Measurements from ENCODE around the gene ATXN7. TPM values are rescaled to one million over a fixed set of nuclear protein-coding genes. Genes with fewer than 3 reads are reported as not detected.
A peak's percentile ranks its signal among the peaks of the same experiment; 100 is the strongest.

The ATXN7 gene
- total RNA-seq, 4 donors from 2014 or later: 48.5 to 80.3 (median 75.2) TPM

GRCh38 chr3:63900010-63900409 lies 36.3 kb downstream of the ATXN7 start:
- Histone ChIP-seq H3K4me3 (no peak overlapping the region), H3K27me3 (no peaks in the 10 kb centered on the region), H3K36me3 (peaks cover 0 to 6% (median 0%) of the 10 kb centered on the region in 3 donors), H3K27ac (peak overlapping the region in 1 of 4 donors; percentile 48), H3K4me1 (peaks cover 0 to 10% (median 0%) of the 10 kb centered on the region in 4 donors), H3K9me3 (no peaks in the 10 kb centered on the region)
- DNase-seq: no peak
- TF ChIP-seq CTCF (IDR thresholded peaks at IDR 0.05) (no peak), POLR2A (IDR thresholded peaks at IDR 0.05) (no peak)

- peaks cover 0 to 6% (median 0%) of the 10 kb centered on the region in 3 donors for H3K36me3 ChIP-seq
- H3K4me3 ChIP-seq: no peak overlapping the region
- no peak for DNase-seq
- H3K9me3 ChIP-seq: no peaks in the 10 kb centered on the region
- peak overlapping the region in 1 of 4 donors; percentile 48 for H3K27ac ChIP-seq
- no peaks in the 10 kb centered on the region for H3K27me3 ChIP-seq
- peaks cover 0 to 10% (median 0%) of the 10 kb centered on the region in 4 donors for H3K4me1 ChIP-seq
- TF ChIP-seq POLR2A (IDR thresholded peaks at IDR 0.05) (no peak), CTCF (IDR thresholded peaks at IDR 0.05) (no peak)
These were observed 36.8 kb downstream of the ATXN7 start for GRCh38 chr3:63900459-63900858.

DNA sequence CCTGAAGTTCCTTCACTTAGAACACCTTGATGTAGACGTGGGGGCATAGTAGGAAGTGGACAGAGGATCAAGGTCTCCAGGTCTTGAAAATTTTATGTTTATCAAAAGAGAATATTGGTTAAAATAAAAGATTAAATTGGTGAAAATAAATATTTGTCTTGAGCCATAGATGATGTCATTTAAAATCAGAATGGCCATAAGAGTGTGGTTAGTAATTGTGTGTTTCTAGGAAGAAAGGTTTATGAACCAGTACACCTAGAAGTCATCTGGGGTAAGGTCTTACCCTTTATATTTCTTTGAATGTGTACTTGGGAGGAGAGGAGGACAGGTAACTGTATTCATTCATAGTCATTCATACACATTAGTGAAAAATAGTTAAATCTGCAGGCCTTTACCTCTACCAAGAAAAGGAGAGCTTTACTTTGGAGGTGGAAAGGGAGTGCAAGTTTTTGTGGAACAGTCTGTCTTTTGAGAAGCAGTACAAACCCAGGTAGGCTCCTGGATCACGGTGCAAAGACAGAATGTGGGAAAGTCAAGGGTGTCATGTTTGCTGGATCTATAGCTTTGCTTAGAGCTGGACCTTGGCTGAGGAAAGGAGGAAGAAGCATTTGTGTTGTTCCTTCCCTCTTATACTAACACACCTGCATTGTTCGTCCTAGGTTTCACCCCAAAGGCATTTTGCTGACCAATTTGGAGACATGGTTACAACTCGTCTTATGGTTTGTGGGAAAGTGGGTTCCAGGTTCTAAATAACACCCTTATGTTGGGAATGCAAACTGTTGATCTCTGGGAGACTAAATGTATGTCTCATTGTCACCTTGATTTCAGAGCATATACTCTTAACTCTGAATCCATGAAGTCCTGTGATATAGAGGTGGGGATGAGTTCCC lies 42.3 kb downstream of the ATXN7 start:
- no peaks in the 10 kb centered on the region for H3K36me3 ChIP-seq
- peaks cover 0 to 7% (median 0%) of the 10 kb centered on the region in 4 donors for H3K4me1 ChIP-seq
- TF ChIP-seq POLR2A (IDR thresholded peaks at IDR 0.05) (no peak), CTCF (IDR thresholded peaks at IDR 0.05) (no peak)
- no peaks in the 10 kb centered on the region for H3K9me3 ChIP-seq
- DNase-seq: no peak
- no peak overlapping the region for H3K27ac ChIP-seq
- H3K4me3 ChIP-seq: no peak overlapping the region
- no peaks in the 10 kb centered on the region for H3K27me3 ChIP-seq

DNA sequence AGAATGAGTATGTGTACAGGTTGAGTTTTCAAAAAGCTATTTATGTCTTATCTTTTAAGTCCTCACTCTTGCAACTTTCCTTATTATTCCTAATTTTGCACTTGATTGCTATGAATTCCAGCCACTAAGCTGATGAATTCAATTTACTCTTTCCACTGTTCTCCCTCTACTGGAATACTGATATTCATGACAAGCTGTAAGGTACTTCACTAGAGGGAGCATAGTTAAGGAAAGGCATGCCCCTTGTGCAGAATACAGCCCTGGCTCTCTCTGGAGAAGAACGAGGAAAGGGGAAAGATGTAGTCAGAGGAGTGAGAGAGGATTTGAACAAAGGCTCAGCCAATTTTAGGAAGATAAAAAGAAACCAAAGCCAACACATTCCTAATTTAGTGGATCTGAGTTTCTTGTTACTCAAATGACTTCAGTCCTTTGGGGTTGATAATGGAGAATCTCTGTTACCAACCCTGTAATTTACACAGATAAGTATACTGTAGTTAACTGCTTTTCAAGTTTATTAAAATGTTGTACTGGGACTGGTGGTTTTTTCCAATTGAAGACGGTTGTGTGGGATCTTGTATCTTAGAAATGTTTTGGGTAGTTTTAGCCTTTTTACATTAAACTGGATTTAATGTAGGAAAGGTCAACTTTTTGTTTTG lies 44.5 kb downstream of the ATXN7 start:
- H3K36me3 ChIP-seq: no peaks in the 10 kb centered on the region
- no peaks in the 10 kb centered on the region for H3K27me3 ChIP-seq
- peak in 1 of 6 experiments; percentile 12 for TF ChIP-seq CTCF (IDR thresholded peaks at IDR 0.05)
- no peak for TF ChIP-seq POLR2A (IDR thresholded peaks at IDR 0.05)
- DNase-seq: no peak
- H3K4me3 ChIP-seq: no peak overlapping the region
- peaks cover 0 to 13% (median 4%) of the 10 kb centered on the region in 4 donors for H3K4me1 ChIP-seq
- no peak overlapping the region for H3K27ac ChIP-seq
- H3K9me3 ChIP-seq: no peaks in the 10 kb centered on the region

GRCh38 chr3:63908776-63909175 lies 45.1 kb downstream of the ATXN7 start:
- TF ChIP-seq CTCF (IDR thresholded peaks at IDR 0.05): no peak
- TF ChIP-seq POLR2A (IDR thresholded peaks at IDR 0.05): no peak
- no peaks in the 10 kb centered on the region for H3K36me3 ChIP-seq
- H3K27me3 ChIP-seq: no peaks in the 10 kb centered on the region
- no peak overlapping the region for H3K27ac ChIP-seq
- H3K9me3 ChIP-seq: no peaks in the 10 kb centered on the region
- DNase-seq: no peak
- no peak overlapping the region for H3K4me3 ChIP-seq
- H3K4me1 ChIP-seq: peaks cover 0 to 18% (median 6%) of the 10 kb centered on the region in 4 donors

Data from Peyer's patch (tissue), 4 donors.